Activated B cell treated with CpG ODN at 0.5 μM for 24 hours (primary cell): ENCODE measurements around the gene PRDM5. TPM values are rescaled to one million over a fixed set of nuclear protein-coding genes. Genes with fewer than 3 reads are reported as not detected.

Experiments
- ATAC-seq: fragments of 200-7000 bp; cut with Tn5 transposase; one replicate; pipeline ENCODE4 v1.10.0; 2021; ENCODE audit warnings: low read depth, mild to moderate bottlenecking, moderate library complexity
- CTCF ChIA-PET: fragments of 350-600 bp; sonication (Branson Sonifier 250); formaldehyde crosslinking; loops from one replicate; lab custom pipeline; 2021; ENCODE audit warnings: antibody characterized with exemption; lab: Charles Lee
- POLR2A ChIA-PET: fragments of 350-600 bp; sonication (Branson Sonifier 250); formaldehyde crosslinking; loops from one replicate; lab custom pipeline; 2021; ENCODE audit warnings: antibody characterized with exemption; lab: Charles Lee
- DNase-seq: peaks from one replicate; pipeline ENCODE4 v3.0.0; 2022
- H3K27ac Mint-ChIP-seq: one replicate; pipeline ENCODE4 v1.8.0; 2020; ENCODE audit warnings: mixed read lengths
- H3K27me3 Mint-ChIP-seq: one replicate; pipeline ENCODE4 v1.8.0; 2021; ENCODE audit warnings: mixed read lengths
- H3K36me3 Mint-ChIP-seq: one replicate; pipeline ENCODE4 v1.8.0; 2021; ENCODE audit warnings: low read depth, mixed read lengths
- H3K4me1 Mint-ChIP-seq: one replicate; pipeline ENCODE4 v1.8.0; 2021; ENCODE audit warnings: mixed read lengths
- H3K4me3 Mint-ChIP-seq: one replicate; pipeline ENCODE4 v1.8.0; 2020; ENCODE audit warnings: mild to moderate bottlenecking, mixed read lengths
- H3K9me3 Mint-ChIP-seq: one replicate; pipeline ENCODE4 v1.8.0; 2020; ENCODE audit warnings: mixed read lengths
- CTCF ChIP-seq: fragments of 200-600 bp; IDR thresholded peaks from one replicate; pipeline ENCODE4 v1.8.0; 2022; ENCODE audit warnings: antibody characterized with exemption, mild to moderate bottlenecking
- intact Hi-C: fragments of 100-400 bp; cut with micrococcal nuclease; formaldehyde crosslinking; loops from one replicate; pipeline ENCODE4 v1.15.1; 2024
- total RNA-seq: library from RNA; stranded (reverse); gene quantifications from 2 replicates; pipeline ENCODE4 v1.2.3, GENCODE V29; 2022

PRDM5 gene
- total RNA-seq, 1 donor from 2014 or later = not detected

DNA sequence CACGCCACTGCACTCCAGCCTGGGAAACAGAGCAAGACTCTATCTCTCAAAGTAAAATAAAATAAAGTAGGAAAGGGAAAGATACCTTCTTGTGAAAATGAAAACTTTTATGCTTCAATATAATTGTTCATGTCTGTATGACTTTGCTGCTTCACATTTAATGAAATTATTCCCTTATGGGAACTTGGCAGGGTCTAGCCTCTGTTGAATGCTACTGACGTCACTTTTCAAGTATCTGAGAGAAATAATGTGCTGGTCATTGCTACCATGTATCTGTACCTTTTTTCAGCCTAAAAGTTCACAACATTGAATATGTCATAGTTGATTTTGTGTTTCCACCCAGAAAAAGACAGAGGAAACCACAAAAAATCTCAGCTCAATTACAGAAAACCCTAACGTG lies 65.2 kb downstream of the PRDM5 start:
- TF ChIP-seq CTCF = no peak
- H3K4me3 Mint-ChIP-seq = no peak overlapping the region
- DNase-seq (no peak), ATAC-seq (no peak)
- H3K36me3 Mint-ChIP-seq = no peaks in the 10 kb centered on the region
- H3K9me3 Mint-ChIP-seq = no peaks in the 10 kb centered on the region
- CTCF ChIA-PET = no interaction called here
- POLR2A ChIA-PET = no interaction called here
- no peak overlapping the region for H3K27ac Mint-ChIP-seq
- peaks cover 2% of the 10 kb centered on the region for H3K27me3 Mint-ChIP-seq
- intact Hi-C loops = no loop called here
- H3K4me1 Mint-ChIP-seq = no peaks in the 10 kb centered on the region

GRCh38 chr4:120856294-120856693 lies 66.2 kb downstream of the PRDM5 start:
- no peak overlapping the region for H3K27ac Mint-ChIP-seq
- no peaks in the 10 kb centered on the region for H3K27me3 Mint-ChIP-seq
- DNase-seq (no peak), ATAC-seq (no peak)
- POLR2A ChIA-PET = no interaction called here
- CTCF ChIA-PET = no interaction called here
- no peaks in the 10 kb centered on the region for H3K4me1 Mint-ChIP-seq
- H3K36me3 Mint-ChIP-seq = no peaks in the 10 kb centered on the region
- intact Hi-C loops = no loop called here
- no peak for TF ChIP-seq CTCF
- no peak overlapping the region for H3K4me3 Mint-ChIP-seq
- no peaks in the 10 kb centered on the region for H3K9me3 Mint-ChIP-seq

DNA sequence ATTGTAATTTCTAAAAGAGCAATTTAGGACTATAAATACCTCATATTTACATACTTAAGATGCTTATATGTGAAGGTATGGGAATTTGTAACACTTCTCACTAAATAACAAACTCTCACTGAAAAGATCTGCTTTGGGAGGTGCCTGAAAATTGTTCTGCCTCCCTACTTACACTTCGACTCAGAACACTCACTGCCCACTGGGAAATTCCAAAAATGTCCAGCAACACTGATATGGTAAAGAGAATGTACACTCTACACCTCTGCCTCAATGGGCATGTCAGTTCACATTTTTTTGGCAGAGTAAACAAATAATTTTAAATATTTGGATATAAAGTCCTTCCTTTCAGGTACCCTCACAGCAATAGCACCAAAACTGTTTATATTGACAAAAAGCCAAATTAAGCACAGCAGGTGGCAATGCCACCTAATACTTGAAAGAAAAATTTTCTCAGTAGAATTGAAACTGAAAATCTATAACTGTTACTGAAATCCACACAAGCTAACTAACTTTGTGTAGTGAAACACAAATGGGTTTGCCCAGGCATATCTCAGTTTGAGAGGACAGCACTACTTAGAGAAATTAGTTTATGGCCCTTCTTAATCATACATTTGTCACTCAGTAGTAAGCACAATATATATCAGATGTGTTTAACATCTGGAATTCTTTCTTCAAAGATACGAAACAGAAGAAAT lies 67.1 kb downstream of the PRDM5 start:
- Mint-ChIP-seq H3K27ac (no peak overlapping the region), H3K4me3 (no peak overlapping the region), H3K4me1 (no peaks in the 10 kb centered on the region), H3K9me3 (no peaks in the 10 kb centered on the region), H3K27me3 (no peaks in the 10 kb centered on the region), H3K36me3 (no peaks in the 10 kb centered on the region)
- no peak for ATAC-seq
- no peak for TF ChIP-seq CTCF
- intact Hi-C loops = no loop called here
- DNase-seq = no peak
- CTCF ChIA-PET = no interaction called here
- POLR2A ChIA-PET = no interaction called here

GRCh38 chr4:120853161-120853935 lies 69.2 kb downstream of the PRDM5 start:
- H3K27me3 Mint-ChIP-seq = no peaks in the 10 kb centered on the region
- ATAC-seq = no peak
- TF ChIP-seq CTCF = no peak
- H3K4me1 Mint-ChIP-seq = no peaks in the 10 kb centered on the region
- intact Hi-C loops = no loop called here
- no peak overlapping the region for H3K4me3 Mint-ChIP-seq
- POLR2A ChIA-PET = no interaction called here
- H3K36me3 Mint-ChIP-seq = no peaks in the 10 kb centered on the region
- CTCF ChIA-PET = no interaction called here
- no peak for DNase-seq
- H3K27ac Mint-ChIP-seq = no peak overlapping the region
- H3K9me3 Mint-ChIP-seq = no peaks in the 10 kb centered on the region

DNA sequence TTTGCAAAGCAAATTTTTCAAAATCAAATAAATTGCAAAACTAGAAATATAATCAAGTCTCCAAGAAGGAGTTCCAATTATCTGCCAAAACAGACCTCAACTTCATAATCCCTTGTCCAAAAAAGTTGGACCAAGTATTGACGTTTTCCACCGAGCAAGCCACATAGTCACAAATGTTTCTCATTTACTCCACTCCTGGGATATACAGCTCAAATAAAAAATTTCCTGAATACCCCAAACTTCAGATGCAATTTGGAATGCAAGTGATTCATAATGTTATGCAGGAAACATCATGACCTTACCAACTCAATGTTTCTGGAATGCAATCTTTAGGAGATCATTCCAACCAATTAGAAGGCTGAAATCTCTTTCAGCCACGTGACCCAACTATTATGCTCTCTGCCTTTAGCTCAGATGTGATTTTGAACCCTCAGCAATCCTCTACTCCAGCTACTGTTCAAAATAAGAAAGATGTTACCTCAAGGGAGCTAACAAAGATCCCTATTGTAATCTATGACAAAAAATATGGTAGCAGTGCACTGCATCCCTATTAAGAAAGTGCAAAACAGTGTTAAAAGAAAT lies 72.4 kb downstream of the PRDM5 start:
- Mint-ChIP-seq H3K36me3 (no peaks in the 10 kb centered on the region), H3K27me3 (no peaks in the 10 kb centered on the region), H3K4me3 (no peak overlapping the region), H3K9me3 (no peaks in the 10 kb centered on the region), H3K27ac (no peak overlapping the region), H3K4me1 (no peaks in the 10 kb centered on the region)
- intact Hi-C loops = no loop called here
- ChIA-PET POLR2A (no interaction called here), CTCF (no interaction called here)
- no peak for ATAC-seq
- no peak for DNase-seq
- TF ChIP-seq CTCF = no peak
